GM06990 (cell line): ENCODE measurements around the gene B3GNT7.
"Not testable (repeated sequence)": the region's sequence is repeated elsewhere in the genome, so short reads cannot be mapped to it uniquely, and the experiment has no call there.

ENCODE experiments used
- DNase-seq: peaks from one replicate; pipeline ENCODE4 v3.0.0-alpha.2; 2011; ENCODE audit not compliant: insufficient read length; ENCODE audit errors: extremely low read depth
- H3K27me3 ChIP-seq: replicated peaks from 2 replicates; pipeline ENCODE4 v1.6.0; 2011; ENCODE audit warnings: low read length; ENCODE audit not compliant: control insufficient read depth, insufficient read depth
- H3K36me3 ChIP-seq: 2 replicates; pipeline ENCODE4 v1.5.1; 2011; ENCODE audit warnings: low read length; ENCODE audit not compliant: control insufficient read depth, insufficient read depth
- H3K4me3 ChIP-seq: replicated peaks from 2 replicates; pipeline ENCODE4 v1.5.1; 2011; ENCODE audit warnings: low read depth, mild to moderate bottlenecking, control low read depth, low read length
- CTCF ChIP-seq: IDR thresholded peaks from 2 replicates; pipeline ENCODE4 v1.5.1; 2011; ENCODE audit warnings: low read length, control low read depth, mild to moderate bottlenecking, inconsistent platforms; ENCODE audit not compliant: insufficient read depth, poor library complexity, severe bottlenecking

Gene B3GNT7

DNA sequence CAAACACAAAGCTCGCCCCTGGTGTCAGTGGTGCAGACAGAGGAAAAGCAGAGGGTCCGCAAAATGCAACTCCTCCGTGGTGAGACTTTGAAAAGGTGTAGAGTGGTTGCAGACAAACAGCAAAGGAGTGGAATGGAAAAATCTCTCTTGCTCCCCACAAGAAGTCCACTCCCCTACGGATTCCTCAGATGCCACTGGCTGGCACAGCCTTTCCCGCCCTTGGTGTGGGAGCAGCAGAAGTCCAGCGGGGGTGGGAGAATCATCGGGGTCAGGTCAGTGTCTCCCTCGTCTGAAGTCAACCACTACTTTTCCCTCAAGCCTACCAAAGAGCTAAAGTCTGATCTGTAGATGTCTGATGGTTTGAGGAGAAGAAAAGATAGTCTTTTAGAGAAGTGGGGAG is 22.3 kb upstream of the B3GNT7 start:
- no peaks in the 10 kb centered on the region for H3K27me3 ChIP-seq
- no peaks in the 10 kb centered on the region for H3K36me3 ChIP-seq
- no peak overlapping the region for H3K4me3 ChIP-seq
- TF ChIP-seq CTCF = no peak
- DNase-seq = no peak

- H3K36me3 ChIP-seq = no peaks in the 10 kb centered on the region
- TF ChIP-seq CTCF = no peak
- no peak overlapping the region for H3K4me3 ChIP-seq
- H3K27me3 ChIP-seq = no peaks in the 10 kb centered on the region
- DNase-seq = no peak
Observed at GRCh38 chr2:231373786-231374349, 21.6 kb upstream of the B3GNT7 start.

DNA sequence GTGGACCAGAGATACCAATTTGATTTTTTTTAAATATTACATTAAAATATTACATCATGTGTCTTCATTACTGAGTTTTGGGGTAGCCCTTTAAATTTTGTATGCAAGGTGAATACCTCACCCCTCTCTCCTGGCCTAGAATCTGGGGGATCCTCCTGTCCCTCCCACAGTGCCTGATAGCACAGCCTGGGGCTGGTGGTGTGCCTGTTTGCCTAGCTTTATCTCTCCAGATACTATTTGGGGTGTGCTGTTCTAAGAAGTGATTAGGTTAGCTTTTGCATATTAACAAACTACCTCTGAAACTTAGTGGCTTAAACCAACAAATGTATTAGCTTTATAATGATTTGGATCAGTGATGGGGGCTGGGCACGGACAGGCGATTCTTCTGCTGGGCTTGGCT is 20.7 kb upstream of the B3GNT7 start:
- Histone ChIP-seq H3K4me3 (no peak overlapping the region), H3K36me3 (no peaks in the 10 kb centered on the region), H3K27me3 (no peaks in the 10 kb centered on the region)
- no peak for DNase-seq
- no peak for TF ChIP-seq CTCF

DNA sequence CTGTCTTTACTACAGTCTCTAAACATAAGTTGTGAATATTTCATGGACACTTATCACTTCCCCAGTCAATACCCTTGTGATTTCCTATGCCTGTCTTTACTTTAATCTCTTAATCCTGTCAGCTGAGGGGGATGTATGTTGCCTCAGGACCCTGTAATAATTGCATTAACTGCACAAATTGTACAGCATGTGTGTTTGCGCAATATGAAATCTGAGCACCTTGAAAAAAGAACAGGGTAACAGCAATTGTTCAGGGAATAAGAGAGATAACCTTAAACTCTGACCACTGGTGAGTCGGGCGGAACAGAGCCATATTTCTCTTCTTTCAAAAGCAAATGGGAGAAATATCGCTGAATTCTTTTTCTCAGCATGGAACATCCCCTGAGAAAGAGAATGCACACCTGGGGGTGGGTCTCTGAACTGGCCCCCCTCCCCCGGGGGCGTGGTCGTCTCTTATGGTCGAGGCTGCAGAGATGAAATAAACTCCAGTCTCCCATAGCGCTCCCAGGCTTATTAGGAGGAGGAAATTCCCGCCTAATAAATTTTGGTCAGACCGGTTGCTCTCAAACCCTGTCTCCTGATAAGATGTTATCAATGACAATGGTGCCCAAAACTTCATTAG is 19.4 kb upstream of the B3GNT7 start:
- H3K36me3 ChIP-seq, H3K4me3 ChIP-seq, DNase-seq, H3K27me3 ChIP-seq: not testable (repeated sequence)

DNA sequence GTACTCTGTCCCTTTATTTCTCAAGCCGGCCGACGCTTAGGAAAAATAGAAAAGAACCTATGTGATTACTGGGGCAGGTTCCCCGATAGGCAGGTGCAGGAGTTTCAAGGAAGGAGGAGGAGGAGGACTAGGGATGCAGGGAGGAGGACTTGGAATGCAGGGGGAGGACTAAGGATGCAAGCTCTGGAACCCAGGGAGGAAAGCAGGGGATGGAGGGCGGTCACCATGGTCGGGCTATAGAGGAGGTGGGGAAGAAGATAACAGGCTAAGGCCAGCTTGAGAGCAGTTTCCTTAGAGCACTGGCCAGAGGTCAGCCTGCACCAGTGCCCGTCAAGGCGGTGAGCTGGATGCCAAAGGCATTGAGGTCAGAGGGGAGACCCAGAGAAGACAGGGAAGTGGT is 18.7 kb upstream of the B3GNT7 start:
- no peaks in the 10 kb centered on the region for H3K27me3 ChIP-seq
- H3K36me3 ChIP-seq = no peaks in the 10 kb centered on the region
- no peak for DNase-seq
- no peak for TF ChIP-seq CTCF
- H3K4me3 ChIP-seq = no peak overlapping the region

DNA sequence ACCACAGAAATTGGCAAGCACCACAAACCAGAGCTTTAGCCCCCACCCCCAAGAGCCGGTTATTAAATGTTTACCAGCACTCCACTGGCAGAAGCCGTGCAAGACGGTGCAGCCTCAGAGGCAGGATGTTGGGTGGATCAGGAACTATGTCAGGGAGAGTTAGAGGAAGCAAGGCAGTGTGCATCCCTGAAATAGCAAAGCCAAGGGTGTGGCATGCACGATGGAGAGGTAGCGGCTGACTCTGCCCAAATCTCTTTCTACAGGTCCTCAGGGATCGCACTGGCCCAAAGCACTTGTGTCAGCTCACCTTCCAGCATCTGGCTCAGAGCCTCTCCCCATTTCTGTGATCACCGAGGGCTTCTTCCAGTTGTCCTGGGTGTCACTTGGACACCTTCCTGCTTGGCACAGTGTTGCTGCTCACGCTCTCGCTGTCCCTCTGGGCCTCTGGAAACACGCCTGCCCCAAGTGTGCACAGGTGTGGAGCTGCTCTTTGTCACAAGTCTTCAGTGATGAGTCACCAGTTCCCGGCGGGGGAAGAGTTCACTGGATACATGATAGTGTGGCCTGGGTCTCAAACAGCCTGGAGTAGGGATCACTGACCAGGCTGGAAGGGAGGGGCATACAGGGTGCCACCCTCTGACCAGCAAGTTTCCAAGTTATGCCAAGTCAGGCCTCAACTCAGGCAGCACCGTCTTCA is 17.3 kb upstream of the B3GNT7 start:
- Histone ChIP-seq H3K36me3 (no peaks in the 10 kb centered on the region), H3K27me3 (no peaks in the 10 kb centered on the region), H3K4me3 (no peak overlapping the region)
- no peak for DNase-seq
- TF ChIP-seq CTCF = no peak
